Measurements from ENCODE around the gene ZNF521. TPM values are rescaled to one million over a fixed set of nuclear protein-coding genes. Genes with fewer than 3 reads are reported as not detected.

The ZNF521 gene
- total RNA-seq, 2 experiments from 2014 or later = 0.85 to 2.8 TPM

DNA sequence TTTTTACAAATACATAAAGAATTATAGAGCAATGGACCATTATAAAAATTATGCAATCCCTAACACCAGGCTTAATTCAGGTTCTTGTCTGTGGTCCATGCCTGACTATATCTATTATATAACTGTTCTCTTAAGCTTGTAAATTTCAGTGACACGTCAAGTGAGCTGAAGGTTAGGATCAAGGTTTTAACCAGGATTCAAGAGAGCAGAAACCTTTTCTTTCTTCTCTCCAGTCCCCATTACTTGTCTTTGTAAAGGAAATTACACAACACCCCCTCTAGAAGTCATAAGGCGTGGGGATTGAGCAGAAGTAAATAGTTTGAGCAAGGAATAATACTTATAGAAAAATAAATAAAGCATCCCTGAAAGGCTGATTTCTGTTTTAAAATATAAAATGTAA lies 122.0 kb downstream of the ZNF521 start:
- Histone ChIP-seq H3K79me2 (ENCODE audit: insufficient read depth, low read depth, low read length) (no peaks in the 10 kb centered on the region), H2AFZ (ENCODE audit: low read length) (no peak overlapping the region), H3K36me3 (ENCODE audit: insufficient read depth, low read length) (no peaks in the 10 kb centered on the region), H3K27ac (ENCODE audit: low read depth, low read length, poor library complexity, severe bottlenecking) (no peak overlapping the region), H3K9me3 (ENCODE audit: low read length) (no peaks in the 10 kb centered on the region), H3K9me2 (ENCODE audit: insufficient read depth, low read length) (no peaks in the 10 kb centered on the region), H3K4me1 (ENCODE audit: insufficient read depth, low read length, poor library complexity, severe bottlenecking) (no peaks in the 10 kb centered on the region), H4K20me1 (ENCODE audit: insufficient read depth, low read length) (no peaks in the 10 kb centered on the region), H3K4me2 (ENCODE audit: low read length) (no peak overlapping the region), H3K4me3 (ENCODE audit: low read depth, low read length, poor library complexity, severe bottlenecking) (no peak overlapping the region)
- POLR2A ChIA-PET = interaction anchor here (1.1 to 1.4 kb wide), 2 partner anchors 9 to 22 kb away, joined by 4 to 5 read pairs; no protein-coding TSS in a partner anchor
- intact Hi-C loops (cut with micrococcal nuclease; ENCODE audit: unreplicated experiment) = no loop called here
- DNase-seq (ENCODE audit: low spot score) = no peak
- CTCF ChIA-PET (ENCODE audit: unreplicated experiment) = no interaction called here
- TF ChIP-seq EZH2phosphoT487 (IDR thresholded peaks at IDR 0.05; ENCODE audit: borderline replicate concordance, low read depth, low read length) = no peak
- TF ChIP-seq, protein P1, sequence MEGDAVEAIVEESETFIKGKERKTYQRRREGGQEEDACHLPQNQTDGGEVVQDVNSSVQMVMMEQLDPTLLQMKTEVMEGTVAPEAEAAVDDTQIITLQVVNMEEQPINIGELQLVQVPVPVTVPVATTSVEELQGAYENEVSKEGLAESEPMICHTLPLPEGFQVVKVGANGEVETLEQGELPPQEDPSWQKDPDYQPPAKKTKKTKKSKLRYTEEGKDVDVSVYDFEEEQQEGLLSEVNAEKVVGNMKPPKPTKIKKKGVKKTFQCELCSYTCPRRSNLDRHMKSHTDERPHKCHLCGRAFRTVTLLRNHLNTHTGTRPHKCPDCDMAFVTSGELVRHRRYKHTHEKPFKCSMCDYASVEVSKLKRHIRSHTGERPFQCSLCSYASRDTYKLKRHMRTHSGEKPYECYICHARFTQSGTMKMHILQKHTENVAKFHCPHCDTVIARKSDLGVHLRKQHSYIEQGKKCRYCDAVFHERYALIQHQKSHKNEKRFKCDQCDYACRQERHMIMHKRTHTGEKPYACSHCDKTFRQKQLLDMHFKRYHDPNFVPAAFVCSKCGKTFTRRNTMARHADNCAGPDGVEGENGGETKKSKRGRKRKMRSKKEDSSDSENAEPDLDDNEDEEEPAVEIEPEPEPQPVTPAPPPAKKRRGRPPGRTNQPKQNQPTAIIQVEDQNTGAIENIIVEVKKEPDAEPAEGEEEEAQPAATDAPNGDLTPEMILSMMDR (conservative IDR thresholded peaks at IDR 0.05; ENCODE audit: low read length) = no peak
- BruUV-seq (replicated peaks) = no TSS peak

DNA sequence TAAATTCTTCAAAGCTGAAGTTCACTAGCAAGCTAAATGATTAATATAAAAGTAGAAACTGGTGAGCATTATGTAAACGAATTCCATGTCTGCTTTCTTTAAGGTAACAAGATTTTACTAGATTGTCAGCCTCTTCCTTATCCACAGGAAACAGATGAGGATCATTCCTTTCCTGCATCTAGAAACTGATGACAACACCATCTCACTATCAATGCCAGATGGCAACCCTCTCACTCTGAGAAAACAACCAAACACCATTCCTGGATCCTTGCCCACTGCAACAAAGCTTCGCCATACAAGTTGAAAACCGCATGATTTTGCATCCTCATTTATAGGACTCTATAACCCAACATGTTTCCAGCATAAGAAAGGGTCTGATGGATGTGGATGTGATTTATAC lies 122.9 kb downstream of the ZNF521 start:
- H3K9me3 ChIP-seq (ENCODE audit: low read length) = no peaks in the 10 kb centered on the region
- intact Hi-C loops (cut with micrococcal nuclease; ENCODE audit: unreplicated experiment) = no loop called here

DNA sequence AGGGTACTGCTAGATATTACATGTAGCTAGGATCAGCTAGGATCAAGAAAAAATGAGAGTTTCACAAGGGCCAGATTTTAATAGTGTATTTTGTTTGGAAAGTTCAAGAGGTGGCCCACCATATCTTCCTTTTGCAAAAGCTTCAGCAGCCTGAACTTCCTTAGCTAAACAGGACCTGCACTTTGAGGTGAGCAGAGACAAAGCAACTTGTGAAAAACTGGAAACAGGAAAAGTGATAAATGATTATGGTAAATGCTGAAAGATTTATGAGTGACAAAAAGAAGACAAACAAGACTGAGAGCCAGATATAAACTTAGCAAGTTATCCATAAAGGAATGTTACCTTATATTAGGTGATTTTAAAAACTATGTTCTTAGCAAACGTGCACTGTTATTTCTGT lies 123.6 kb downstream of the ZNF521 start:
- no peaks in the 10 kb centered on the region for H3K9me3 ChIP-seq (ENCODE audit: low read length)
- no peaks in the 10 kb centered on the region for H4K20me1 ChIP-seq (ENCODE audit: insufficient read depth, low read length)
- H3K27ac ChIP-seq (ENCODE audit: low read depth, low read length, poor library complexity, severe bottlenecking) = no peak overlapping the region
- no peaks in the 10 kb centered on the region for H3K79me2 ChIP-seq (ENCODE audit: insufficient read depth, low read depth, low read length)
- H3K4me1 ChIP-seq (ENCODE audit: insufficient read depth, low read length, poor library complexity, severe bottlenecking) = no peaks in the 10 kb centered on the region
- TF ChIP-seq EZH2phosphoT487 (IDR thresholded peaks at IDR 0.05; ENCODE audit: borderline replicate concordance, low read depth, low read length) = no peak
- TF ChIP-seq, protein P1 (conservative IDR thresholded peaks at IDR 0.05; ENCODE audit: low read length) = no peak
- intact Hi-C loops (cut with micrococcal nuclease; ENCODE audit: unreplicated experiment) = no loop called here
- H3K9me2 ChIP-seq (ENCODE audit: insufficient read depth, low read length) = no peaks in the 10 kb centered on the region
- BruUV-seq (replicated peaks) = no TSS peak
- H3K36me3 ChIP-seq (ENCODE audit: insufficient read depth, low read length) = no peaks in the 10 kb centered on the region
- H3K4me2 ChIP-seq (ENCODE audit: low read length) = no peak overlapping the region
- CTCF ChIA-PET (ENCODE audit: unreplicated experiment) = no interaction called here
- no peak overlapping the region for H3K4me3 ChIP-seq (ENCODE audit: low read depth, low read length, poor library complexity, severe bottlenecking)
- no peak overlapping the region for H2AFZ ChIP-seq (ENCODE audit: low read length)
- POLR2A ChIA-PET = interaction anchor here (0.7 to 1.2 kb wide), 2 partner anchors 11 to 38 kb away, joined by 3 read pairs; no protein-coding TSS in a partner anchor
- no peak for DNase-seq (ENCODE audit: low spot score)

More for the DNA sequence above, 122.9 kb downstream of the ZNF521 start:
- no TSS peak for BruUV-seq (replicated peaks)
- no peak for DNase-seq (ENCODE audit: low spot score)
- Histone ChIP-seq H3K36me3 (ENCODE audit: insufficient read depth, low read length) (no peaks in the 10 kb centered on the region), H2AFZ (ENCODE audit: low read length) (no peak overlapping the region), H3K4me3 (ENCODE audit: low read depth, low read length, poor library complexity, severe bottlenecking) (no peak overlapping the region), H3K4me1 (ENCODE audit: insufficient read depth, low read length, poor library complexity, severe bottlenecking) (no peaks in the 10 kb centered on the region), H3K79me2 (ENCODE audit: insufficient read depth, low read depth, low read length) (no peaks in the 10 kb centered on the region), H3K9me2 (ENCODE audit: insufficient read depth, low read length) (no peaks in the 10 kb centered on the region), H3K27ac (ENCODE audit: low read depth, low read length, poor library complexity, severe bottlenecking) (no peak overlapping the region), H3K4me2 (ENCODE audit: low read length) (no peak overlapping the region), H4K20me1 (ENCODE audit: insufficient read depth, low read length) (no peaks in the 10 kb centered on the region)
- TF ChIP-seq EZH2phosphoT487 (IDR thresholded peaks at IDR 0.05; ENCODE audit: borderline replicate concordance, low read depth, low read length) = no peak
- TF ChIP-seq, protein P1 (conservative IDR thresholded peaks at IDR 0.05; ENCODE audit: low read length) = no peak
- CTCF ChIA-PET (ENCODE audit: unreplicated experiment) = no interaction called here
- POLR2A ChIA-PET = interaction anchor here (0.6 to 1.2 kb wide), 4 partner anchors 10 to 369 kb away, joined by 3 to 6 read pairs (median 4); no protein-coding TSS in a partner anchor

Data from OCI-LY7 (cell line).